A673 (cell line): ENCODE measurements around the gene SNX18. TPM values are rescaled to one million over a fixed set of nuclear protein-coding genes. Genes with fewer than 3 reads are reported as not detected.

Source experiments
- BruUV-seq: library from RNA; stranded (reverse); fragments of 400-500 nt; replicated peaks from 2 replicates; lab custom pipeline; 2021; lab: Mats Ljungman, UMichigan
- CTCF ChIA-PET: fragments of 300-600 bp; sonication (Branson Sonifier 250); formaldehyde crosslinking; loops from one replicate; lab custom pipeline; 2022; ENCODE audit warnings: antibody characterized with exemption; lab: Charles Lee
- POLR2A ChIA-PET: fragments of 300-600 bp; sonication (Branson Sonifier 250); formaldehyde crosslinking; loops from one replicate; lab custom pipeline; 2022; ENCODE audit warnings: antibody characterized with exemption; ENCODE audit not compliant: low non-redundant PET; lab: Charles Lee
- DNase-seq: peaks from one replicate; pipeline ENCODE4 v3.0.0-alpha.2; 2015; ENCODE audit warnings: low spot score
- H3K27ac ChIP-seq: fragments of 200-600 bp; sonication (generic); 2 replicates; pipeline ENCODE4 v1.5.1; 2016; ENCODE audit warnings: mixed run types, low read depth, mild to moderate bottlenecking, mixed read lengths, antibody characterized with exemption, low read length; ENCODE audit not compliant: poor library complexity, severe bottlenecking
- H3K27me3 ChIP-seq: fragments of 200-600 bp; sonication (generic); replicated peaks from 2 replicates; pipeline ENCODE4 v1.6.1; 2017; ENCODE audit warnings: mixed run types, low read depth, mild to moderate bottlenecking, mixed read lengths, antibody characterized with exemption, low read length; ENCODE audit not compliant: insufficient read depth, poor library complexity
- H3K36me3 ChIP-seq: fragments of 200-600 bp; sonication (generic); 2 replicates; pipeline ENCODE4 v1.6.1; 2016; ENCODE audit warnings: mixed run types, mild to moderate bottlenecking, mixed read lengths, antibody characterized with exemption, low read length; ENCODE audit not compliant: insufficient read depth, poor library complexity, severe bottlenecking
- H3K4me1 ChIP-seq: fragments of 200-600 bp; sonication (generic); 2 replicates; pipeline ENCODE4 v1.6.1; 2017; ENCODE audit warnings: mixed run types, mild to moderate bottlenecking, mixed read lengths, antibody characterized with exemption, low read length; ENCODE audit not compliant: insufficient read depth, poor library complexity, severe bottlenecking
- H3K4me3 ChIP-seq: fragments of 200-600 bp; sonication (generic); 2 replicates; pipeline ENCODE4 v1.5.1; 2016; ENCODE audit warnings: low read depth, mixed run types, mild to moderate bottlenecking, mixed read lengths, low read length; ENCODE audit not compliant: poor library complexity, severe bottlenecking
- H3K9me3 ChIP-seq: fragments of 200-600 bp; sonication (generic); 2 replicates; pipeline ENCODE4 v1.6.1; 2016; ENCODE audit warnings: mixed run types, low read depth, mild to moderate bottlenecking, mixed read lengths, antibody characterized with exemption, low read length; ENCODE audit not compliant: poor library complexity, severe bottlenecking
- EZH2 ChIP-seq: fragments of 200-600 bp; sonication (generic); IDR thresholded peaks from 2 replicates; pipeline ENCODE4 v1.6.1; 2017; ENCODE audit warnings: borderline replicate concordance, low read depth, mild to moderate bottlenecking, mixed read lengths, antibody characterized with exemption, low read length; ENCODE audit not compliant: poor library complexity, severe bottlenecking
- intact Hi-C: fragments of 100-400 bp; cut with micrococcal nuclease; formaldehyde crosslinking; loops from one replicate; pipeline ENCODE4 v1.10.0; 2022; ENCODE audit not compliant: unreplicated experiment
- total RNA-seq: library from RNA; stranded (reverse); gene quantifications from 2 replicates; pipeline ENCODE4 v1.2.3, GENCODE V29; 2021
- TF ChIP-seq, protein P1 (sequence below): fragments of 300-800, 200-600 bp; sonication (generic); conservative IDR thresholded peaks from 2 replicates; pipeline ENCODE4 v1.5.1; 2017; ENCODE audit warnings: low read depth, mild to moderate bottlenecking, antibody characterized with exemption, low read length, moderate library complexity, mixed read lengths

The SNX18 gene
- total RNA-seq, 1 experiment from 2014 or later, result 140 TPM

DNA sequence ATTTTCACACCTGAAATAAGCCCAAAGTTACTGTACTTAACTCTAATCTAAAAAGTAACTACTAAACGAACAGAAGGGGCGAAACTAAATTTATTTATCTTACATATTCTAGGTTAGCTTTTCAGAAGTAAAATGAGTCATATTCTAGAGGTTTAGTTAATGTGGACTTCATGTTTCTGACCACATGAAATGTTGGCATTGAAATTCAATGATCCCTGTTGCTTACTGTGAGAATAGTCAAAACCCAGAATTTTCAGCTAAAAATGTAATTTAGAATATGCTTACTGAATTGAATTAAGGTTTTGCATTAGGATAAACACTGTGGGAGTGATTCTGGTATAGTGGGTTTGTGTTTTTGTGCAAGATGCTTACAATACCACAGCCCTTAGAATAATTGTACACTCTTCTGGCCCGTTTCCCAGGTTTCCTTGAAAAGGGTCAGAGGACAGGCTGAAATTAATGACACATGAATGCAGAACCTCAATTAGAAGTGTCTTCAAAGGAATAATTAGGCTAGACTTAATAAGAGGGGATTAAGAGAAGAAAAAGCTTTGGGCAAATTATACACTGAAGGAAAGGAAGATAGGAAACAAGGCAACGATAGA is 1.4 kb upstream of the SNX18 start:
- no peaks in the 10 kb centered on the region for H3K27me3 ChIP-seq
- H3K36me3 ChIP-seq, result peaks cover 27% of the 10 kb centered on the region
- peak; percentile 75 for DNase-seq
- peaks cover 24% of the 10 kb centered on the region for H3K4me1 ChIP-seq
- H3K9me3 ChIP-seq, result no peaks in the 10 kb centered on the region
- H3K4me3 ChIP-seq, result peak overlapping the region; percentile 71
- intact Hi-C loops, result loop anchor here (1.0 to 10.0 kb wide), 3 partner anchors 186 to 629 kb away; no protein-coding TSS in a partner anchor
- CTCF ChIA-PET, result interaction anchor here (0.6 to 3.8 kb wide), 9 partner anchors 12 to 379 kb away, joined by 3 to 29 read pairs (median 3); no protein-coding TSS in a partner anchor
- H3K27ac ChIP-seq, result peak overlapping the region; percentile 96
- POLR2A ChIA-PET, result interaction anchor here (0.5 to 0.9 kb wide), 2 partner anchors 206 to 263 kb away, joined by 5 to 7 read pairs; no protein-coding TSS in a partner anchor
- TF ChIP-seq, protein P1, sequence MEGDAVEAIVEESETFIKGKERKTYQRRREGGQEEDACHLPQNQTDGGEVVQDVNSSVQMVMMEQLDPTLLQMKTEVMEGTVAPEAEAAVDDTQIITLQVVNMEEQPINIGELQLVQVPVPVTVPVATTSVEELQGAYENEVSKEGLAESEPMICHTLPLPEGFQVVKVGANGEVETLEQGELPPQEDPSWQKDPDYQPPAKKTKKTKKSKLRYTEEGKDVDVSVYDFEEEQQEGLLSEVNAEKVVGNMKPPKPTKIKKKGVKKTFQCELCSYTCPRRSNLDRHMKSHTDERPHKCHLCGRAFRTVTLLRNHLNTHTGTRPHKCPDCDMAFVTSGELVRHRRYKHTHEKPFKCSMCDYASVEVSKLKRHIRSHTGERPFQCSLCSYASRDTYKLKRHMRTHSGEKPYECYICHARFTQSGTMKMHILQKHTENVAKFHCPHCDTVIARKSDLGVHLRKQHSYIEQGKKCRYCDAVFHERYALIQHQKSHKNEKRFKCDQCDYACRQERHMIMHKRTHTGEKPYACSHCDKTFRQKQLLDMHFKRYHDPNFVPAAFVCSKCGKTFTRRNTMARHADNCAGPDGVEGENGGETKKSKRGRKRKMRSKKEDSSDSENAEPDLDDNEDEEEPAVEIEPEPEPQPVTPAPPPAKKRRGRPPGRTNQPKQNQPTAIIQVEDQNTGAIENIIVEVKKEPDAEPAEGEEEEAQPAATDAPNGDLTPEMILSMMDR, result no peak
- no peak for TF ChIP-seq EZH2
- BruUV-seq, result no TSS peak

DNA sequence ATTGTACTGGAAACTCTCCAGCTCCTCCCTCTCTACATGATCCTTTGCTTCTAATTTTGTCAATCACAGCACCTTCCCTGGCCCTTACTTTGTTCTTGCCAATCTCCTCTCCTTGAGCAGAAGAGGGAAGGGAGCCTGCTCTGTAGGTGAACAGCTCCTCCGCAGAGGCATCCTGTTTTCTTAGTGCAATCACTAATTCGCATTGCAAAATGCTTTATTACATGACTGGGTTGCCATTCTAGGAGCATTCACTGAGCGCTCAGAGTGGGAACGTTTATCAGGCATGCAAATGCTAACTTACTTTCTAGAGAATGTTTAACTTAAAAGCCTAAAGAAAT is 416 bp upstream of the SNX18 start:
- H3K4me1 ChIP-seq, result peaks cover 24% of the 10 kb centered on the region
- H3K9me3 ChIP-seq, result no peaks in the 10 kb centered on the region
- peak overlapping the region; percentile 71 for H3K4me3 ChIP-seq
- TF ChIP-seq EZH2, result no peak
- TF ChIP-seq, protein P1, result no peak
- intact Hi-C loops, result loop anchor here (1.0 to 10.0 kb wide), 5 partner anchors 185 to 628 kb away; no protein-coding TSS in a partner anchor
- peak overlapping the region; percentile 96 for H3K27ac ChIP-seq
- H3K27me3 ChIP-seq, result no peaks in the 10 kb centered on the region
- POLR2A ChIA-PET, result interaction anchor here (0.9 to 1.2 kb wide), 2 partner anchors 205 to 328 kb away, joined by 3 to 7 read pairs; no protein-coding TSS in a partner anchor
- no TSS peak for BruUV-seq
- CTCF ChIA-PET, result interaction anchor here (0.6 to 3.8 kb wide), 13 partner anchors 11 to 642 kb away, joined by 3 to 29 read pairs (median 3); partner anchors contain the start of gene GPX8
- H3K36me3 ChIP-seq, result peaks cover 36% of the 10 kb centered on the region
- no peak for DNase-seq

DNA sequence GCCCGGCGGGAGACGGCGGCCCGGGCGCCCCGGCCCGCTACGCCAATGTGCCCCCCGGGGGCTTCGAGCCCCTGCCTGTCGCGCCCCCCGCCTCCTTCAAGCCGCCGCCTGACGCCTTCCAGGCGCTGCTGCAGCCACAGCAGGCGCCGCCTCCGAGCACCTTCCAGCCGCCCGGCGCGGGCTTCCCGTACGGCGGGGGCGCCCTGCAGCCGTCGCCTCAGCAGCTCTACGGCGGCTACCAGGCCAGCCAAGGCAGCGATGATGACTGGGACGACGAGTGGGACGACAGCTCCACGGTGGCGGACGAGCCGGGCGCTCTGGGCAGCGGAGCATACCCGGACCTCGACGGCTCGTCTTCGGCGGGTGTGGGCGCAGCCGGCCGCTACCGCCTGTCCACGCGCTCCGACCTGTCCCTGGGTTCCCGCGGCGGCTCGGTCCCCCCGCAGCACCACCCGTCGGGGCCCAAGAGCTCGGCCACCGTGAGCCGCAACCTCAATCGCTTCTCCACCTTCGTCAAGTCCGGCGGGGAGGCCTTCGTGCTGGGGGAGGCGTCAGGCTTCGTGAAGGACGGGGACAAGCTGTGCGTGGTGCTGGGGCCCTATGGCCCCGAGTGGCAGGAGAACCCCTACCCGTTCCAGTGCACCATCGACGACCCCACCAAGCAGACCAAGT is 723 bp downstream of the SNX18 start:
- DNase-seq, result peak; percentile 73
- no peak for TF ChIP-seq EZH2
- TF ChIP-seq, protein P1, result no peak
- BruUV-seq, result no TSS peak

More for the DNA sequence above, 723 bp downstream of the SNX18 start:
- intact Hi-C loops, result loop anchor here (1.0 to 10.0 kb wide), 3 partner anchors 138 to 627 kb away; no protein-coding TSS in a partner anchor
- H3K9me3 ChIP-seq, result no peaks in the 10 kb centered on the region
- peaks cover 47% of the 10 kb centered on the region for H3K36me3 ChIP-seq
- POLR2A ChIA-PET, result no interaction called here
- CTCF ChIA-PET, result interaction anchor here (0.6 to 3.8 kb wide), 6 partner anchors 201 to 352 kb away, joined by 3 to 29 read pairs (median 6); no protein-coding TSS in a partner anchor
- peak overlapping the region; percentile 96 for H3K27ac ChIP-seq
- no peaks in the 10 kb centered on the region for H3K27me3 ChIP-seq
- H3K4me3 ChIP-seq, result peak overlapping the region; percentile 71
- H3K4me1 ChIP-seq, result peaks cover 24% of the 10 kb centered on the region
